Endodermal cell (in vitro differentiated cells): Measurements from ENCODE around the gene ARNT2. TPM values are rescaled to one million over a fixed set of nuclear protein-coding genes. Genes with fewer than 3 reads are reported as not detected.

ENCODE experiments used
- DNase-seq: peaks from one replicate; pipeline ENCODE4 v3.0.0-alpha.2; 2017
- H3K27ac ChIP-seq: 2 replicates; pipeline ENCODE4 v1.5.1; 2013; ENCODE audit warnings: mild to moderate bottlenecking, low read depth, low read length, moderate library complexity
- H3K27me3 ChIP-seq: 2 replicates; pipeline ENCODE4 v1.6.1; 2013; ENCODE audit warnings: mild to moderate bottlenecking, low read length, moderate library complexity; ENCODE audit not compliant: insufficient read depth, control insufficient read depth, poor library complexity, severe bottlenecking
- H3K36me3 ChIP-seq: 2 replicates; pipeline ENCODE4 v1.7.0; 2013; ENCODE audit warnings: mild to moderate bottlenecking, low read length, moderate library complexity; ENCODE audit not compliant: control insufficient read depth, insufficient read depth
- H3K4me1 ChIP-seq: one replicate; pipeline ENCODE4 v1.7.0; 2013; ENCODE audit warnings: low read length; ENCODE audit not compliant: control insufficient read depth, insufficient read depth
- H3K4me3 ChIP-seq: 2 replicates; pipeline ENCODE4 v1.5.1; 2013; ENCODE audit warnings: mild to moderate bottlenecking, low read length, moderate library complexity
- H3K9ac ChIP-seq: 2 replicates; pipeline ENCODE4 v1.6.1; 2013; ENCODE audit warnings: mild to moderate bottlenecking, low read length, moderate library complexity; ENCODE audit not compliant: poor library complexity, severe bottlenecking; ENCODE audit errors: extremely low read depth
- H3K9me3 ChIP-seq: 2 replicates; pipeline ENCODE4 v1.6.1; 2013; ENCODE audit warnings: mild to moderate bottlenecking, low read length, moderate library complexity; ENCODE audit not compliant: control insufficient read depth
- H3K27ac Mint-ChIP-seq: 2 replicates; pipeline ENCODE4 v1.8.0; 2020; ENCODE audit warnings: mixed read lengths
- H3K27me3 Mint-ChIP-seq: 2 replicates; pipeline ENCODE4 v1.8.0; 2021; ENCODE audit warnings: mild to moderate bottlenecking, mixed read lengths; ENCODE audit not compliant: insufficient read depth
- H3K36me3 Mint-ChIP-seq: 2 replicates; pipeline ENCODE4 v1.8.0; 2020; ENCODE audit warnings: low read depth, mixed read lengths
- H3K4me1 Mint-ChIP-seq: 2 replicates; pipeline ENCODE4 v1.8.0; 2020; ENCODE audit warnings: mixed read lengths
- H3K4me3 Mint-ChIP-seq: 2 replicates; pipeline ENCODE4 v1.8.0; 2020; ENCODE audit warnings: mild to moderate bottlenecking, moderate library complexity, mixed read lengths
- H3K9me3 Mint-ChIP-seq: 2 replicates; pipeline ENCODE4 v1.8.0; 2020; ENCODE audit warnings: mild to moderate bottlenecking, mixed read lengths
- CTCF ChIP-seq: fragments of 200-600 bp; sonication (generic); conservative IDR thresholded peaks from 2 replicates; pipeline ENCODE4 v1.5.0; 2021; ENCODE audit warnings: antibody characterized with exemption, mild to moderate bottlenecking
- WGBS, 2 experiments: methylation state at CpG; one replicate each; pipeline versions ENCODE4 v1.1.5 to v1.1.7; 2013; ENCODE audit warnings: missing lambda C conversion rate in 2 of 2, mixed read lengths in 1 of 2; ENCODE audit not compliant: insufficient coverage in 1 of 2, insufficient read length in 1 of 2; 5-methylcytosine and 5-hydroxymethylcytosine counted together
- total RNA-seq, 2 donors: library from RNA; stranded (reverse); fragmentation: NEBNext Ultra II Directional in 1 of 2; extraction: Animal tissue kit (Norgen Biotek cat#: 25700) in 1 of 2; gene quantifications; 2 replicates in 1 of 2; 3 replicates in 1 of 2; pipeline ENCODE4 v1.2.1, GENCODE V29; 2021

The ARNT2 gene
- total RNA-seq, 2 donors from 2014 or later = 8.0 to 15.9 TPM

- no peaks in the 10 kb centered on the region for H3K36me3 ChIP-seq
- H3K4me3 Mint-ChIP-seq = no peak overlapping the region
- H3K9me3 ChIP-seq = no peaks in the 10 kb centered on the region
- H3K27ac Mint-ChIP-seq = no peak overlapping the region
- TF ChIP-seq CTCF = no peak
- H3K4me3 ChIP-seq = no peak overlapping the region
- peaks cover 3% of the 10 kb centered on the region for H3K27me3 Mint-ChIP-seq
- peaks cover 19% of the 10 kb centered on the region for H3K4me1 Mint-ChIP-seq
- no peaks in the 10 kb centered on the region for H3K27me3 ChIP-seq
- peaks cover 1% of the 10 kb centered on the region for H3K9me3 Mint-ChIP-seq
- H3K36me3 Mint-ChIP-seq = no peaks in the 10 kb centered on the region
- WGBS, 2 experiments = 74 to 92% methylated on average over 2 to 3 of the region's 4 CpGs
- no peak for DNase-seq
- H3K9ac ChIP-seq = no peak overlapping the region
- H3K4me1 ChIP-seq = peaks cover 6% of the 10 kb centered on the region
- no peak overlapping the region for H3K27ac ChIP-seq
These were observed 197.1 kb downstream of the ARNT2 start for GRCh38 chr15:80601256-80601655.

- peaks cover 4% of the 10 kb centered on the region for H3K27me3 Mint-ChIP-seq
- Histone ChIP-seq H3K4me3 (no peak overlapping the region), H3K9ac (no peak overlapping the region), H3K4me1 (peaks cover 6% of the 10 kb centered on the region), H3K9me3 (no peaks in the 10 kb centered on the region), H3K27ac (no peak overlapping the region), H3K36me3 (no peaks in the 10 kb centered on the region), H3K27me3 (no peaks in the 10 kb centered on the region)
- H3K36me3 Mint-ChIP-seq = no peaks in the 10 kb centered on the region
- H3K27ac Mint-ChIP-seq = no peak overlapping the region
- peak; percentile 58 for DNase-seq
- peaks cover under 1% of the 10 kb centered on the region for H3K9me3 Mint-ChIP-seq
- WGBS, 2 experiments = 84 to 91% methylated on average over 6 to 14 of the region's 14 CpGs
- peaks cover 23% of the 10 kb centered on the region for H3K4me1 Mint-ChIP-seq
- TF ChIP-seq CTCF = no peak
- no peak overlapping the region for H3K4me3 Mint-ChIP-seq
These were observed 200.7 kb downstream of the ARNT2 start for GRCh38 chr15:80604583-80605575.

- Mint-ChIP-seq H3K36me3 (no peaks in the 10 kb centered on the region), H3K27me3 (peaks cover 3% of the 10 kb centered on the region), H3K4me1 (peaks cover 23% of the 10 kb centered on the region), H3K4me3 (no peak overlapping the region), H3K9me3 (no peaks in the 10 kb centered on the region), H3K27ac (no peak overlapping the region)
- 85 to 89% methylated on average over 6 of the region's 6 CpGs for WGBS, 2 experiments
- H3K27ac ChIP-seq = no peak overlapping the region
- peaks cover 6% of the 10 kb centered on the region for H3K4me1 ChIP-seq
- H3K27me3 ChIP-seq = no peaks in the 10 kb centered on the region
- no peaks in the 10 kb centered on the region for H3K9me3 ChIP-seq
- no peak overlapping the region for H3K4me3 ChIP-seq
- no peak for DNase-seq
- H3K9ac ChIP-seq = no peak overlapping the region
- TF ChIP-seq CTCF = no peak
- no peaks in the 10 kb centered on the region for H3K36me3 ChIP-seq
These were observed 201.5 kb downstream of the ARNT2 start for GRCh38 chr15:80605591-80606150.
